AG08395 (cell line): ENCODE data around the gene TROAP.
"Not testable (repeated sequence)": the region's sequence is repeated elsewhere in the genome, so short reads cannot be mapped to it uniquely, and the experiment has no call there.

Source experiments
- DNase-seq: peaks from one replicate; pipeline ENCODE4 v3.0.0; 2012; ENCODE audit warnings: mixed read lengths, low spot score

TROAP gene

GRCh38 chr12:49330631-49331379, 7.8 kb downstream of the TROAP start:
- no peak for DNase-seq

GRCh38 chr12:49331380-49332222, 8.5 kb downstream of the TROAP start:
- peak; percentile 86 for DNase-seq

GRCh38 chr12:49332441-49332861, 9.4 kb downstream of the TROAP start:
- DNase-seq = no peak

- no peak for DNase-seq
These were observed 9.9 kb downstream of the TROAP start for GRCh38 chr12:49332891-49333371.

GRCh38 chr12:49333778-49334177, 10.7 kb downstream of the TROAP start:
- DNase-seq = not testable (repeated sequence)

- no peak for DNase-seq
These were observed 11.2 kb downstream of the TROAP start for GRCh38 chr12:49334226-49334625.

- DNase-seq = no peak
These were observed 11.6 kb downstream of the TROAP start for GRCh38 chr12:49334681-49335080.

GRCh38 chr12:49335118-49335954, 12.3 kb downstream of the TROAP start:
- DNase-seq = no peak

GRCh38 chr12:49335955-49336644, 13.0 kb downstream of the TROAP start:
- no peak for DNase-seq

GRCh38 chr12:49336645-49337584, 13.9 kb downstream of the TROAP start, which contains the start of gene C1QL4:
Gene C1QL4, minus strand, starts transcription at chr12:49337188. Its CDS starts 711 bp downstream, at chr12:49336477.
- DNase-seq = peak; percentile 87

GRCh38 chr12:49338830-49339463, 15.9 kb downstream of the TROAP start:
- DNase-seq = no peak

GRCh38 chr12:49339464-49339861, 16.4 kb downstream of the TROAP start:
- no peak for DNase-seq

- DNase-seq = no peak
These were observed 17.2 kb downstream of the TROAP start for GRCh38 chr12:49340095-49340870.

GRCh38 chr12:49340971-49341776, 18.1 kb downstream of the TROAP start:
- DNase-seq = no peak

GRCh38 chr12:49341777-49342065, 18.7 kb downstream of the TROAP start:
- DNase-seq = no peak

GRCh38 chr12:49342066-49342913, 19.2 kb downstream of the TROAP start:
- DNase-seq = peak; percentile 58
